K562 (cell line): ENCODE measurements around the gene KLHL22. TPM values are rescaled to one million over a fixed set of nuclear protein-coding genes. Genes with fewer than 3 reads are reported as not detected.

Experiments used
- CHD7 ChIP-seq: fragments of 200-600 bp; sonication (generic); IDR thresholded peaks from one replicate; pipeline ENCODE4 v1.6.1; 2012; ENCODE audit warnings: mild to moderate bottlenecking, low read depth, low read length, inconsistent platforms
- GTF2E2 ChIP-seq: fragments of 200-800 bp; sonication (Bioruptor generic); IDR thresholded peaks from 2 replicates; pipeline ENCODE4 v1.6.1; 2016; ENCODE audit warnings: missing genetic modification characterization, missing compliant biosample characterization
- HOMEZ ChIP-seq: fragments of 250-450 bp; sonication (Bioruptor Pico); IDR thresholded peaks from 2 replicates; pipeline ENCODE4 v1.4.0; 2020; ENCODE audit warnings: mild to moderate bottlenecking, moderate library complexity
- HOXB6 ChIP-seq: fragments of 250-450 bp; sonication (Bioruptor Pico); IDR thresholded peaks from 2 replicates; pipeline ENCODE4 v1.5.1; 2022; ENCODE audit warnings: mild to moderate bottlenecking, borderline replicate concordance
- NFXL1 ChIP-seq: fragments of 450-650 bp; formaldehyde crosslinking; IDR thresholded peaks from 2 replicates; pipeline ENCODE4 v1.4.0; 2021; ENCODE audit warnings: mild to moderate bottlenecking
- RAD21 ChIP-seq, 2 experiments: fragments of 250-450 bp in 1 of 2; fragments of 450-650 bp in 1 of 2; sonication (Bioruptor Pico) in 1 of 2; formaldehyde crosslinking in 1 of 2; IDR thresholded peaks in 1 of 2; conservative IDR thresholded peaks in 1 of 2; 2 replicates each; pipeline versions ENCODE4 v1.4.0 to v1.8.0; 2020 to 2022; ENCODE audit warnings: mild to moderate bottlenecking in 2 of 2, moderate library complexity in 1 of 2
- SETDB1 ChIP-seq: IDR thresholded peaks from one replicate; pipeline ENCODE4 v1.6.1; 2012; ENCODE audit warnings: low read length, control low read depth, inconsistent platforms
- SNIP1 ChIP-seq: fragments of 450-650 bp; IDR thresholded peaks from 2 replicates; pipeline ENCODE4 v1.7.1; 2017; ENCODE audit warnings: low read depth, mild to moderate bottlenecking
- SP1 ChIP-seq: sonication (generic); formaldehyde crosslinking; IDR thresholded peaks from 2 replicates; pipeline ENCODE4 v1.8.1; 2022; ENCODE audit warnings: mild to moderate bottlenecking, missing genetic modification reagents
- SPI1 ChIP-seq: IDR thresholded peaks from 2 replicates; pipeline ENCODE4 v1.6.1; 2011; ENCODE audit warnings: low read depth, low read length, control low read depth, borderline replicate concordance
- TFAM ChIP-seq: fragments of 250-450 bp; sonication (Bioruptor Pico); conservative IDR thresholded peaks from 2 replicates; pipeline ENCODE4 v1.5.0; 2021; ENCODE audit warnings: mild to moderate bottlenecking, moderate library complexity
- THRA ChIP-seq: fragments of 450-650 bp; IDR thresholded peaks from 2 replicates; pipeline ENCODE4 v1.6.1; 2017; ENCODE audit warnings: mild to moderate bottlenecking, moderate library complexity
- ZBTB8A ChIP-seq: fragments of 450-650 bp; IDR thresholded peaks from 2 replicates; pipeline ENCODE4 v1.6.1; 2018; ENCODE audit warnings: mild to moderate bottlenecking, moderate library complexity; ENCODE audit not compliant: partially characterized antibody
- ZKSCAN1 ChIP-seq: fragments of 150-350 bp; IDR thresholded peaks from 2 replicates; pipeline ENCODE4 v1.6.1; 2016; ENCODE audit warnings: low read depth, low read length
- ZNF76 ChIP-seq: fragments of 250-450 bp; sonication (Bioruptor Pico); IDR thresholded peaks from 2 replicates; pipeline ENCODE4 v1.4.0; 2020; ENCODE audit warnings: mild to moderate bottlenecking, moderate library complexity, borderline replicate concordance
- polyA plus RNA-seq, 8 experiments: library from polyadenylated mRNA; depleted of rRNA in 4 of 8; stranded (reverse) in 5 of 8; unstranded in 3 of 8; fragments of >200 nt; fragmentation: Nextera tagmentation in 2 of 8; fragmentation: Illumina TruSeq in 1 of 8; extraction: Ambion mirVana in 2 of 8; extraction: Trizol in 1 of 8; gene quantifications; 2 replicates each; pipeline versions ENCODE4 v1.2.1 to v1.2.3, GENCODE V29; 2011 to 2014; ENCODE audit warnings: inconsistent platforms in 1 of 8, missing spikeins in 1 of 8
- total RNA-seq, 7 experiments: library from RNA; depleted of rRNA in 6 of 7; stranded (reverse); fragments of >200 nt in 6 of 7; fragmentation: Illumina TruSeq in 2 of 7; extraction: Trizol in 2 of 7; gene quantifications; 2 replicates each; pipeline versions ENCODE4 v1.2.1 to v1.2.3, GENCODE V29; 2011 to 2021; ENCODE audit warnings: low replicate concordance in 1 of 7

The KLHL22 gene
- total and polyA plus RNA-seq, 9 of the 15 experiments (the other 6 are each of a cell fraction or from before 2014, with no cell fraction given): 1.3 to 25.6 (median 15.2) TPM

GRCh38 chr22:20508815-20509271, 13.2 kb upstream of the KLHL22 start (continued):
- TF ChIP-seq SETDB1 (peak; percentile 57), THRA (no peak), RAD21 (CRISPR knock-in tag; conservative IDR thresholded peaks at IDR 0.05 in 1 of 2, IDR thresholded peaks at IDR 0.05 in 1 of 2) (0 out of 4 replicates have a peak, but pooled peaks of 1 of the 2 experiments have one; percentile 9), SP1 (CRISPR knock-in tag) (0 out of 2 replicates have a peak, but pooled peaks have one; percentile 11), ZKSCAN1 (no peak), CHD7 (no peak), HOXB6 (0 out of 2 replicates have a peak, but pooled peaks have one; percentile 17), SNIP1 (no peak), ZBTB8A (no peak), ZNF76 (no peak), SPI1 (no peak), NFXL1 (CRISPR knock-in tag) (no peak), TFAM (CRISPR knock-in tag) (no peak), HOMEZ (no peak), GTF2E2 (tag) (no peak)
